Measurements from ENCODE around the gene EGFR.

EGFR gene

GRCh38 chr7:55082228-55082603 lies 63.4 kb downstream of the EGFR start:
- H3K9me3 ChIP-seq = no peaks in the 10 kb centered on the region
- no peak for DNase-seq
- peaks cover 46% of the 10 kb centered on the region for H3K36me3 ChIP-seq
- H3K4me3 ChIP-seq (ENCODE audit: low read depth, low read length) = no peak overlapping the region
- H3K27me3 ChIP-seq = no peaks in the 10 kb centered on the region
- peaks cover 76% of the 10 kb centered on the region for H3K4me1 ChIP-seq
- TF ChIP-seq, protein P1, sequence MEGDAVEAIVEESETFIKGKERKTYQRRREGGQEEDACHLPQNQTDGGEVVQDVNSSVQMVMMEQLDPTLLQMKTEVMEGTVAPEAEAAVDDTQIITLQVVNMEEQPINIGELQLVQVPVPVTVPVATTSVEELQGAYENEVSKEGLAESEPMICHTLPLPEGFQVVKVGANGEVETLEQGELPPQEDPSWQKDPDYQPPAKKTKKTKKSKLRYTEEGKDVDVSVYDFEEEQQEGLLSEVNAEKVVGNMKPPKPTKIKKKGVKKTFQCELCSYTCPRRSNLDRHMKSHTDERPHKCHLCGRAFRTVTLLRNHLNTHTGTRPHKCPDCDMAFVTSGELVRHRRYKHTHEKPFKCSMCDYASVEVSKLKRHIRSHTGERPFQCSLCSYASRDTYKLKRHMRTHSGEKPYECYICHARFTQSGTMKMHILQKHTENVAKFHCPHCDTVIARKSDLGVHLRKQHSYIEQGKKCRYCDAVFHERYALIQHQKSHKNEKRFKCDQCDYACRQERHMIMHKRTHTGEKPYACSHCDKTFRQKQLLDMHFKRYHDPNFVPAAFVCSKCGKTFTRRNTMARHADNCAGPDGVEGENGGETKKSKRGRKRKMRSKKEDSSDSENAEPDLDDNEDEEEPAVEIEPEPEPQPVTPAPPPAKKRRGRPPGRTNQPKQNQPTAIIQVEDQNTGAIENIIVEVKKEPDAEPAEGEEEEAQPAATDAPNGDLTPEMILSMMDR (IDR thresholded peaks at IDR 0.05; ENCODE audit: low read depth, low read length) = no peak

- TF ChIP-seq, protein P1 (IDR thresholded peaks at IDR 0.05; ENCODE audit: low read depth, low read length) = no peak
- no peaks in the 10 kb centered on the region for H3K9me3 ChIP-seq
- H3K27me3 ChIP-seq = no peaks in the 10 kb centered on the region
- H3K4me1 ChIP-seq = peaks cover 70% of the 10 kb centered on the region
- H3K4me3 ChIP-seq (ENCODE audit: low read depth, low read length) = no peak overlapping the region
- peaks cover 46% of the 10 kb centered on the region for H3K36me3 ChIP-seq
- no peak for DNase-seq
Measured at GRCh38 chr7:55083206-55083605, 64.4 kb downstream of the EGFR start.

DNA sequence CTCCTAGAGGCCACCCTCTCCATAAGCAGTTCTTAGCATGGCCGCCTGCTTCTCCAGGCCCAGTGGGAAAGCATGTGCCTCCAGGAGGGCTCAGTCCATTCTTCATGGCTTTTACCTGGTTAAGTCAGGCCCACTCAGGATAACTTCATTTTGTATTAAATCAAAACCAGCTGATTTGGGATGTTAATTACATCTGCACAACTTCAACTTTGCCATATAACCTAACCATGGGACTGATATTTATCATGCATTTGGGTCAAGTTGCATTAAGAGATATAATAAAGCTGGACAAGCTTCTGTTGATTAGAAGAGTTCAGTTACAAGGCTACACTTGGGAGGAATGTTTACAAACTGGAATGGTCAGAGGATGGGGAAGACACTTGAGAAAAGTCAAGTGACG lies 65.5 kb downstream of the EGFR start:
- Histone ChIP-seq H3K4me1 (peaks cover 62% of the 10 kb centered on the region), H3K36me3 (peaks cover 41% of the 10 kb centered on the region), H3K4me3 (ENCODE audit: low read depth, low read length) (no peak overlapping the region), H3K27me3 (no peaks in the 10 kb centered on the region), H3K9me3 (no peaks in the 10 kb centered on the region)
- no peak for DNase-seq
- TF ChIP-seq, protein P1 (IDR thresholded peaks at IDR 0.05; ENCODE audit: low read depth, low read length) = no peak

GRCh38 chr7:55085511-55086412 lies 66.9 kb downstream of the EGFR start:
- TF ChIP-seq, protein P1 (IDR thresholded peaks at IDR 0.05; ENCODE audit: low read depth, low read length) = no peak
- Histone ChIP-seq H3K36me3 (peaks cover 41% of the 10 kb centered on the region), H3K4me1 (peaks cover 59% of the 10 kb centered on the region), H3K27me3 (no peaks in the 10 kb centered on the region), H3K4me3 (ENCODE audit: low read depth, low read length) (no peak overlapping the region; the same call in 1 of the 2 replicates), H3K9me3 (no peaks in the 10 kb centered on the region)
- no peak for DNase-seq

GRCh38 chr7:55086413-55087201 lies 67.8 kb downstream of the EGFR start:
- DNase-seq = peak; percentile 36
- no peaks in the 10 kb centered on the region for H3K9me3 ChIP-seq
- H3K27me3 ChIP-seq = no peaks in the 10 kb centered on the region
- peak overlapping the region; percentile 10; the same call in 1 of the 2 replicates for H3K4me3 ChIP-seq (ENCODE audit: low read depth, low read length)
- H3K36me3 ChIP-seq = peaks cover 41% of the 10 kb centered on the region
- peaks cover 59% of the 10 kb centered on the region for H3K4me1 ChIP-seq
- TF ChIP-seq, protein P1 (IDR thresholded peaks at IDR 0.05; ENCODE audit: low read depth, low read length) = no peak
